ENCODE results near the gene TRIM14. TPM values are rescaled to one million over a fixed set of nuclear protein-coding genes. Genes with fewer than 3 reads are reported as not detected.
"Not testable (repeated sequence)": the region's sequence is repeated elsewhere in the genome, so short reads cannot be mapped to it uniquely, and the experiment has no call there.

TRIM14 gene
- polyA plus RNA-seq, 2 of the 4 experiments (the other 2 are of a cell fraction) = 8.8 to 9.2 TPM

- H3K27ac ChIP-seq = no peak overlapping the region
- POLR2A ChIA-PET = no interaction called here
- FAIRE-seq (no peak), DNase-seq (ENCODE audit: low read depth in 1 of 2, low spot score in 1 of 2) (no peak), ATAC-seq (no peak)
- no peak overlapping the region for H3K4me3 ChIP-seq
- H3K9me3 ChIP-seq = no peaks in the 10 kb centered on the region
- H3K4me1 ChIP-seq = peaks cover 12% of the 10 kb centered on the region; the same call in 2 of the 3 replicates
- CTCF ChIA-PET = interaction anchor here (1.0 to 1.3 kb wide), 2 partner anchors 27 to 29 kb away, joined by 3 to 4 read pairs; no protein-coding TSS in a partner anchor
- WGBS (ENCODE audit: missing lambda C conversion rate) = 90% methylated on average over 15 of the region's 15 CpGs
- H3K4me2 ChIP-seq = no peak overlapping the region
- TF ChIP-seq KDM5A (IDR thresholded peaks at IDR 0.05) = no peak
- TF ChIP-seq MAFK (IDR thresholded peaks at IDR 0.05; ENCODE audit: partially characterized antibody) = no peak
- TF ChIP-seq, protein P1, sequence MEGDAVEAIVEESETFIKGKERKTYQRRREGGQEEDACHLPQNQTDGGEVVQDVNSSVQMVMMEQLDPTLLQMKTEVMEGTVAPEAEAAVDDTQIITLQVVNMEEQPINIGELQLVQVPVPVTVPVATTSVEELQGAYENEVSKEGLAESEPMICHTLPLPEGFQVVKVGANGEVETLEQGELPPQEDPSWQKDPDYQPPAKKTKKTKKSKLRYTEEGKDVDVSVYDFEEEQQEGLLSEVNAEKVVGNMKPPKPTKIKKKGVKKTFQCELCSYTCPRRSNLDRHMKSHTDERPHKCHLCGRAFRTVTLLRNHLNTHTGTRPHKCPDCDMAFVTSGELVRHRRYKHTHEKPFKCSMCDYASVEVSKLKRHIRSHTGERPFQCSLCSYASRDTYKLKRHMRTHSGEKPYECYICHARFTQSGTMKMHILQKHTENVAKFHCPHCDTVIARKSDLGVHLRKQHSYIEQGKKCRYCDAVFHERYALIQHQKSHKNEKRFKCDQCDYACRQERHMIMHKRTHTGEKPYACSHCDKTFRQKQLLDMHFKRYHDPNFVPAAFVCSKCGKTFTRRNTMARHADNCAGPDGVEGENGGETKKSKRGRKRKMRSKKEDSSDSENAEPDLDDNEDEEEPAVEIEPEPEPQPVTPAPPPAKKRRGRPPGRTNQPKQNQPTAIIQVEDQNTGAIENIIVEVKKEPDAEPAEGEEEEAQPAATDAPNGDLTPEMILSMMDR (IDR thresholded peaks at IDR 0.05) = no peak
- TF ChIP-seq, protein P2, sequence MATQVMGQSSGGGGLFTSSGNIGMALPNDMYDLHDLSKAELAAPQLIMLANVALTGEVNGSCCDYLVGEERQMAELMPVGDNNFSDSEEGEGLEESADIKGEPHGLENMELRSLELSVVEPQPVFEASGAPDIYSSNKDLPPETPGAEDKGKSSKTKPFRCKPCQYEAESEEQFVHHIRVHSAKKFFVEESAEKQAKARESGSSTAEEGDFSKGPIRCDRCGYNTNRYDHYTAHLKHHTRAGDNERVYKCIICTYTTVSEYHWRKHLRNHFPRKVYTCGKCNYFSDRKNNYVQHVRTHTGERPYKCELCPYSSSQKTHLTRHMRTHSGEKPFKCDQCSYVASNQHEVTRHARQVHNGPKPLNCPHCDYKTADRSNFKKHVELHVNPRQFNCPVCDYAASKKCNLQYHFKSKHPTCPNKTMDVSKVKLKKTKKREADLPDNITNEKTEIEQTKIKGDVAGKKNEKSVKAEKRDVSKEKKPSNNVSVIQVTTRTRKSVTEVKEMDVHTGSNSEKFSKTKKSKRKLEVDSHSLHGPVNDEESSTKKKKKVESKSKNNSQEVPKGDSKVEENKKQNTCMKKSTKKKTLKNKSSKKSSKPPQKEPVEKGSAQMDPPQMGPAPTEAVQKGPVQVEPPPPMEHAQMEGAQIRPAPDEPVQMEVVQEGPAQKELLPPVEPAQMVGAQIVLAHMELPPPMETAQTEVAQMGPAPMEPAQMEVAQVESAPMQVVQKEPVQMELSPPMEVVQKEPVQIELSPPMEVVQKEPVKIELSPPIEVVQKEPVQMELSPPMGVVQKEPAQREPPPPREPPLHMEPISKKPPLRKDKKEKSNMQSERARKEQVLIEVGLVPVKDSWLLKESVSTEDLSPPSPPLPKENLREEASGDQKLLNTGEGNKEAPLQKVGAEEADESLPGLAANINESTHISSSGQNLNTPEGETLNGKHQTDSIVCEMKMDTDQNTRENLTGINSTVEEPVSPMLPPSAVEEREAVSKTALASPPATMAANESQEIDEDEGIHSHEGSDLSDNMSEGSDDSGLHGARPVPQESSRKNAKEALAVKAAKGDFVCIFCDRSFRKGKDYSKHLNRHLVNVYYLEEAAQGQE (IDR thresholded peaks at IDR 0.05) = no peak
- no peak for TF ChIP-seq HMGXB4 (CRISPR knock-in tag; IDR thresholded peaks at IDR 0.05; ENCODE audit: borderline replicate concordance)
- TF ChIP-seq FOXS1 (CRISPR knock-in tag; IDR thresholded peaks at IDR 0.05) = no peak
- no peak for TF ChIP-seq KDM1A (IDR thresholded peaks at IDR 0.05; ENCODE audit: low read depth)
- no peak for TF ChIP-seq RARB (CRISPR knock-in tag; IDR thresholded peaks at IDR 0.05)
- no peak for TF ChIP-seq NR3C1 (IDR thresholded peaks at IDR 0.05)
- TF ChIP-seq HOXB5 (CRISPR knock-in tag; IDR thresholded peaks at IDR 0.05) = no peak
- no peak for TF ChIP-seq POLR2AphosphoS2 (conservative IDR thresholded peaks at IDR 0.05; ENCODE audit: low read length)
Observed at GRCh38 chr9:98124637-98125426, 5.8 kb upstream of the TRIM14 start.

DNA sequence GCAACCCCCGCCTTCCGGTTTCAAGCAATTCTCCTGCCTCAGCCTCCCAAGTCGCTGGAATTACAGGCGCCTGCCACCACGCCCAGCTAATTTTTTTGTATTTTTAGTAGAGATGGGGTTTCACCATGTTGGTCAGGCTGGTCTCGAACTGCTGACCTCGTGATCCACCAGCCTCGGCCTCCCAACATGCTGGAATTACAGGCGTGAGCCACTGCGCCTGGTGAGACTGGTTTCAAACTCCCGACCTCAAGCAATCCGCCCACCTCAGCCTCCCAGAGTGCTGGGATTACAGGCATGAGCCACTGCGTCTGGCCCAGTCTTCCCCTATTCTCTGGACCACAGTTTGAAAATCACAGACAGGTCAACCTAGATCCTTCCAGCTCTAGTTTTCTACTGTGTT, 5.1 kb upstream of the TRIM14 start:
- CTCF ChIA-PET = interaction anchor here (1.3 kb wide), 1 partner anchor 26 kb away, joined by 4 read pairs; no protein-coding TSS in a partner anchor
- FAIRE-seq; POLR2A ChIA-PET; H3K4me3 ChIP-seq; H3K9me3 ChIP-seq; H3K27ac ChIP-seq; H3K4me2 ChIP-seq; DNase-seq (ENCODE audit: low read depth in 1 of 2, low spot score in 1 of 2); ATAC-seq: not testable (repeated sequence)
- peaks cover 12% of the 10 kb centered on the region; the same call in 2 of the 3 replicates for H3K4me1 ChIP-seq
- 89% methylated on average over 13 of the region's 13 CpGs for WGBS (ENCODE audit: missing lambda C conversion rate)

GRCh38 chr9:98121058-98121457, 2.0 kb upstream of the TRIM14 start:
- FAIRE-seq = no peak
- POLR2A ChIA-PET = no interaction called here
- ATAC-seq = no peak
- TF ChIP-seq NPAS2 (CRISPR knock-in tag; IDR thresholded peaks at IDR 0.05; ENCODE audit: borderline replicate concordance) = no peak
- TF ChIP-seq SREBF2 (IDR thresholded peaks at IDR 0.05) = no peak
- TF ChIP-seq CEBPB (IDR thresholded peaks at IDR 0.05) = no peak
- no peak for TF ChIP-seq CHD2 (IDR thresholded peaks at IDR 0.05; ENCODE audit: low read length, partially characterized antibody)
- no peak for TF ChIP-seq PBX3 (IDR thresholded peaks at IDR 0.05)
- TF ChIP-seq, protein P3, sequence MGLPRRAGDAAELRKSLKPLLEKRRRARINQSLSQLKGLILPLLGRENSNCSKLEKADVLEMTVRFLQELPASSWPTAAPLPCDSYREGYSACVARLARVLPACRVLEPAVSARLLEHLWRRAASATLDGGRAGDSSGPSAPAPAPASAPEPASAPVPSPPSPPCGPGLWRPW (IDR thresholded peaks at IDR 0.05) = no peak
- no peak for TF ChIP-seq BCL3 (IDR thresholded peaks at IDR 0.05)
- TF ChIP-seq RNF2 (IDR thresholded peaks at IDR 0.05; ENCODE audit: borderline replicate concordance, low read depth) = no peak
- CTCF ChIA-PET = interaction anchor here (0.5 to 1.7 kb wide), 7 partner anchors 10 to 668 kb away, joined by 3 to 7 read pairs (median 4); no protein-coding TSS in a partner anchor
- no peaks in the 10 kb centered on the region for H3K9me3 ChIP-seq
- peak overlapping the region in 1 of 2 experiments; percentile 33; a peak in 1 of 6 replicates for H3K27ac ChIP-seq
- peak in 1 of 2 experiments; percentile 38 for DNase-seq (ENCODE audit: low read depth in 1 of 2, low spot score in 1 of 2)
- H3K4me1 ChIP-seq = peaks cover 19% of the 10 kb centered on the region
- H3K4me2 ChIP-seq = peak overlapping the region; percentile 26; the same call in 1 of the 3 replicates
- no peak overlapping the region for H3K4me3 ChIP-seq
- WGBS (ENCODE audit: missing lambda C conversion rate) = 28% methylated on average over 3 of the region's 3 CpGs
